GM18505 (cell line): ENCODE measurements around the gene LRFN2.

Experiments
- ATAC-seq: cut with Tn5 transposase; IDR thresholded peaks from one replicate; pipeline ENCODE4 v1.9.1; 2021; ENCODE audit not compliant: unreplicated experiment
- POLR2A ChIP-seq: IDR thresholded peaks from 4 replicates; pipeline ENCODE4 v1.6.1; 2011; ENCODE audit warnings: borderline replicate concordance; ENCODE audit not compliant: insufficient read depth, insufficient read length; ENCODE audit errors: extremely low read depth

Gene LRFN2

GRCh38 chr6:40479706-40480105 is 107.5 kb downstream of the LRFN2 start:
- no peak for TF ChIP-seq POLR2A
- no peak for ATAC-seq

GRCh38 chr6:40477246-40478126 is 109.7 kb downstream of the LRFN2 start:
- ATAC-seq, result no peak
- no peak for TF ChIP-seq POLR2A

GRCh38 chr6:40476673-40477072 is 110.5 kb downstream of the LRFN2 start:
- TF ChIP-seq POLR2A, result no peak
- ATAC-seq, result no peak

GRCh38 chr6:40474937-40475336 is 112.2 kb downstream of the LRFN2 start:
- TF ChIP-seq POLR2A, result no peak
- ATAC-seq, result no peak

- no peak for TF ChIP-seq POLR2A
- no peak for ATAC-seq
Observed at GRCh38 chr6:40473026-40473425, 114.1 kb downstream of the LRFN2 start.

- no peak for TF ChIP-seq POLR2A
- no peak for ATAC-seq
Observed at GRCh38 chr6:40472353-40472752, 114.8 kb downstream of the LRFN2 start.

DNA sequence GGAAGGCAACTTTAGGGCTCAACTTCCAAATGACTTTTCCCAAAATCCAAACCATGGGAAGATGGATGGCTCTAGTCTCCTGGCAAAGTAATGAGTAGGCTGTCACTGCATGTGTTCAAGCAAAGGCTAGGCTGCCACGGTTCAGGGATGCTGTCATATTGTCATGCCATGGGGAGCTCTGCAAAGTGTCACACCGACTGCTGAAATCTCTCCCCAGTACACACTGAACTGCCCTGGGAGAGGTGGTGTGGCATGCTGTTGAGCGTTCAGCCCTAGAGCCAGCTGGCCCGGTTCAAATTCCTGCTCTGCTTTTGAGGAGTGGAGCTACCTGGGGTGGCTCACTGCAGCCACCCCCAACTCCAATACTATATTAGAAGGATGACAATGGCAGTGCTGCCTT is 115.9 kb downstream of the LRFN2 start:
- no peak for ATAC-seq
- TF ChIP-seq POLR2A, result no peak

- no peak for TF ChIP-seq POLR2A
- ATAC-seq, result no peak
Observed at GRCh38 chr6:40469323-40469722, 117.8 kb downstream of the LRFN2 start.

DNA sequence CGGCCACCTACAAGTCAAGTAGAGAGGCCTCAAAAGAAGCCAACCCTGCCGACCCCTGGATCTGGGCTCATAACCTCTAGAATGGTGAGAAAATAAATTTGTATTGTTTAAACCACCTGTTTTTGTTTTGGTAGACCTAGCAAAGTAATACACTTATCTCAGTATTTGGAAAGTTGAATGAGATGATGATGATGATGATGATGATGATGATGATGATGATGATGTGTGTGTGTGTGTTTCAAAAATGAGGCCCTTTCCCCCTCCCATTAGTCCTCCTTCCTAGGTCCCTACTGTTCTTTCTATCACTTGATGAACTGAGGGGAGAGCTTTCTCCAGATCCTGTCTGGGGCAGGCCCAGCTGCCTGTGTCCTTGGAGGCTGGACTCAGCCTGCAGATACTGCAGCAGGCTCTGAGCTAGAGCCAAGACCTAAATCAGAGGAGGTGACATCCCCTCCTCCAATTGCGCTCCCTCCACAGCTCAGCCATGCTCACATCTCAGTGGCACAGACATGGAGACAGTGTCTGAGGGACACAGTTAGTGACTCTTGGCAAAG is 120.1 kb downstream of the LRFN2 start:
- ATAC-seq, result no peak
- TF ChIP-seq POLR2A, result no peak

DNA sequence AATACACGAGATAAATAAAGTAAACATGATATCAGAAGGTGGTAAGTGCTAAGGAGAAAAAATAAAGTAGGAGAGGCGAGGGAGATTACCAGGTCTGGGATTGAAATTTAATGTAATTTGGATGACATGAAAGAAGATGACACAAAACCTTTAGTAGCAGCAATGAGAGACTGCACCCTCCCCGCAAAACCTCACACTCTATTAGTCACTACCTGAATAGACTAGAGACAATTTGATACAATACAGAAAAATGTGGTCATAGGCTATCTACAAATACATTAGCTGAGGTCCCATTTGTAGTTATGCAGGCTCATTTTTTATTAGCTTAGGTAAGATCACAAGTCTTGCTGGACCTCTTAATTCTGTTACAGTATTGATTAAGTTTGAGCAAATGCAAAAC is 125.5 kb downstream of the LRFN2 start:
- no peak for TF ChIP-seq POLR2A
- ATAC-seq, result no peak

GRCh38 chr6:40460380-40460779 is 126.8 kb downstream of the LRFN2 start:
- no peak for ATAC-seq
- TF ChIP-seq POLR2A, result no peak

GRCh38 chr6:40457261-40457660 is 129.9 kb downstream of the LRFN2 start:
- no peak for ATAC-seq
- TF ChIP-seq POLR2A, result no peak

- no peak for TF ChIP-seq POLR2A
- ATAC-seq, result no peak
Observed at GRCh38 chr6:40456390-40457013, 130.7 kb downstream of the LRFN2 start.
